ENCODE measurements around the gene FOXA3.

Gene FOXA3

GRCh38 chr19:45820413-45821102, 43.6 kb upstream of the FOXA3 start:
- ATAC-seq (ENCODE audit: insufficient read depth, low read depth) (no peak), DNase-seq (no peak)
- Histone ChIP-seq H3K9me3 (ENCODE audit: insufficient read depth, low read length, severe bottlenecking) (no peaks in the 10 kb centered on the region), H3K4me3 (ENCODE audit: low read depth in 1 of 2, low read length in 2 of 2) (no peak overlapping the region), H2AFZ (ENCODE audit: low read depth, low read length) (no peak overlapping the region), H3K27ac (ENCODE audit: low read length) (no peak overlapping the region; the same call in 1 of the 2 replicates), H3K27me3 (ENCODE audit: insufficient read depth, low read length, poor library complexity) (no peaks in the 10 kb centered on the region), H4K20me1 (ENCODE audit: insufficient read depth, low read length) (peaks cover 14% of the 10 kb centered on the region), H3K4me2 (ENCODE audit: insufficient read depth, low read length) (no peak overlapping the region), H3K4me1 (ENCODE audit: insufficient read depth, low read length) (peaks cover 6% of the 10 kb centered on the region), H3K9ac (ENCODE audit: low read depth, low read length) (no peak overlapping the region), H3K79me2 (ENCODE audit: insufficient read depth, low read length) (no peaks in the 10 kb centered on the region), H3K36me3 (ENCODE audit: insufficient read depth, low read length) (peaks cover 81% of the 10 kb centered on the region)
- TF ChIP-seq, protein P1, sequence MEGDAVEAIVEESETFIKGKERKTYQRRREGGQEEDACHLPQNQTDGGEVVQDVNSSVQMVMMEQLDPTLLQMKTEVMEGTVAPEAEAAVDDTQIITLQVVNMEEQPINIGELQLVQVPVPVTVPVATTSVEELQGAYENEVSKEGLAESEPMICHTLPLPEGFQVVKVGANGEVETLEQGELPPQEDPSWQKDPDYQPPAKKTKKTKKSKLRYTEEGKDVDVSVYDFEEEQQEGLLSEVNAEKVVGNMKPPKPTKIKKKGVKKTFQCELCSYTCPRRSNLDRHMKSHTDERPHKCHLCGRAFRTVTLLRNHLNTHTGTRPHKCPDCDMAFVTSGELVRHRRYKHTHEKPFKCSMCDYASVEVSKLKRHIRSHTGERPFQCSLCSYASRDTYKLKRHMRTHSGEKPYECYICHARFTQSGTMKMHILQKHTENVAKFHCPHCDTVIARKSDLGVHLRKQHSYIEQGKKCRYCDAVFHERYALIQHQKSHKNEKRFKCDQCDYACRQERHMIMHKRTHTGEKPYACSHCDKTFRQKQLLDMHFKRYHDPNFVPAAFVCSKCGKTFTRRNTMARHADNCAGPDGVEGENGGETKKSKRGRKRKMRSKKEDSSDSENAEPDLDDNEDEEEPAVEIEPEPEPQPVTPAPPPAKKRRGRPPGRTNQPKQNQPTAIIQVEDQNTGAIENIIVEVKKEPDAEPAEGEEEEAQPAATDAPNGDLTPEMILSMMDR (IDR thresholded peaks at IDR 0.05; ENCODE audit: borderline replicate concordance, extremely low read depth, low read length, poor library complexity, severe bottlenecking): no peak
- no peak for TF ChIP-seq EZH2 (IDR thresholded peaks at IDR 0.05; ENCODE audit: borderline replicate concordance, low read depth, low read length, severe bottlenecking)

GRCh38 chr19:45821103-45821521, 43.0 kb upstream of the FOXA3 start:
- ATAC-seq (ENCODE audit: insufficient read depth, low read depth) (no peak), DNase-seq (no peak)
- Histone ChIP-seq H3K4me3 (ENCODE audit: low read depth in 1 of 2, low read length in 2 of 2) (no peak overlapping the region), H4K20me1 (ENCODE audit: insufficient read depth, low read length) (peaks cover 14% of the 10 kb centered on the region), H3K27ac (ENCODE audit: low read length) (no peak overlapping the region; the same call in 1 of the 2 replicates), H3K9me3 (ENCODE audit: insufficient read depth, low read length, severe bottlenecking) (no peaks in the 10 kb centered on the region), H3K79me2 (ENCODE audit: insufficient read depth, low read length) (no peaks in the 10 kb centered on the region), H3K27me3 (ENCODE audit: insufficient read depth, low read length, poor library complexity) (no peaks in the 10 kb centered on the region), H3K4me2 (ENCODE audit: insufficient read depth, low read length) (no peak overlapping the region), H3K4me1 (ENCODE audit: insufficient read depth, low read length) (peaks cover 6% of the 10 kb centered on the region), H3K9ac (ENCODE audit: low read depth, low read length) (no peak overlapping the region), H3K36me3 (ENCODE audit: insufficient read depth, low read length) (peaks cover 81% of the 10 kb centered on the region), H2AFZ (ENCODE audit: low read depth, low read length) (no peak overlapping the region)
- no peak for TF ChIP-seq EZH2 (IDR thresholded peaks at IDR 0.05; ENCODE audit: borderline replicate concordance, low read depth, low read length, severe bottlenecking)
- TF ChIP-seq, protein P1 (IDR thresholded peaks at IDR 0.05; ENCODE audit: borderline replicate concordance, extremely low read depth, low read length, poor library complexity, severe bottlenecking): no peak

DNA sequence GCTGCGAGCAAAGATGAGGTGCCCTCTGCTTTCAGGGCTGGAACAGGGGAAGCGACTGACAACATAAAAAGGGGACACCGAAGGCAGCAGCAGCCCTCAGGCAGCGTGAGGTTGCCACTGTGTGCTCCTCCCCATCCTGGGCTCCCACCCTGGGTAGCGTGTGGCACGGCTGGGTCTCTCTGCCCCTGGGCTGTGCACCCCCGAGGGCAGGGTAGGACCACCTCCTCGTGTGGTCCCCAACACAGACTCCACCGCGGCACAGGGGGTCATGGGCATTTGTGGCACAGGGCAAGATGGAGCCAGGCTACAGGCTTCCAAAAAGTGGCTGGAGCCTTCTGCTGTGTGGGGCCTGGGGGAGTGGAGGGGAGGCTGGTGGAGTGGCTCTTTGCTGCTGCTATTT, 42.6 kb upstream of the FOXA3 start:
- Histone ChIP-seq H3K79me2 (ENCODE audit: insufficient read depth, low read length) (no peaks in the 10 kb centered on the region), H3K36me3 (ENCODE audit: insufficient read depth, low read length) (peaks cover 81% of the 10 kb centered on the region), H3K27ac (ENCODE audit: low read length) (no peak overlapping the region)

More for the DNA sequence above, 42.6 kb upstream of the FOXA3 start:
- peaks cover 6% of the 10 kb centered on the region for H3K4me1 ChIP-seq (ENCODE audit: insufficient read depth, low read length)
- H3K27me3 ChIP-seq (ENCODE audit: insufficient read depth, low read length, poor library complexity): no peaks in the 10 kb centered on the region
- no peak overlapping the region for H2AFZ ChIP-seq (ENCODE audit: low read depth, low read length)
- TF ChIP-seq EZH2 (IDR thresholded peaks at IDR 0.05; ENCODE audit: borderline replicate concordance, low read depth, low read length, severe bottlenecking): no peak
- TF ChIP-seq, protein P1 (IDR thresholded peaks at IDR 0.05; ENCODE audit: borderline replicate concordance, extremely low read depth, low read length, poor library complexity, severe bottlenecking): no peak
- ATAC-seq (ENCODE audit: insufficient read depth, low read depth): no peak
- peaks cover 14% of the 10 kb centered on the region for H4K20me1 ChIP-seq (ENCODE audit: insufficient read depth, low read length)
- no peak for DNase-seq
- H3K9ac ChIP-seq (ENCODE audit: low read depth, low read length): no peak overlapping the region
- no peak overlapping the region for H3K4me3 ChIP-seq (ENCODE audit: low read depth in 1 of 2, low read length in 2 of 2)
- no peaks in the 10 kb centered on the region for H3K9me3 ChIP-seq (ENCODE audit: insufficient read depth, low read length, severe bottlenecking)
- H3K4me2 ChIP-seq (ENCODE audit: insufficient read depth, low read length): no peak overlapping the region
